ENCODE data around the gene OLFM1. TPM values are rescaled to one million over a fixed set of nuclear protein-coding genes. Genes with fewer than 3 reads are reported as not detected.

OLFM1 gene
- total RNA-seq, 2 donors from 2014 or later, result 7.6 to 9.7 TPM

- H3K27me3 ChIP-seq, result no peaks in the 10 kb centered on the region
Observed at GRCh38 chr9:135155396-135155795, 67.9 kb downstream of the OLFM1 start.

GRCh38 chr9:135156525-135157510 lies 69.3 kb downstream of the OLFM1 start:
- no peaks in the 10 kb centered on the region for H3K27me3 ChIP-seq
- no peak overlapping the region for H3K27ac ChIP-seq
- no peak overlapping the region for H3K4me3 ChIP-seq
- H3K4me1 ChIP-seq, result no peaks in the 10 kb centered on the region
- no peaks in the 10 kb centered on the region for H3K9me3 ChIP-seq
- no peak for DNase-seq (ENCODE audit: low spot score)
- TF ChIP-seq CTCF (IDR thresholded peaks at IDR 0.05), result no peak
- no peaks in the 10 kb centered on the region for H3K36me3 ChIP-seq

More at GRCh38 chr9:135155396-135155795, 67.9 kb downstream of the OLFM1 start:
- no peak overlapping the region for H3K4me3 ChIP-seq
- no peaks in the 10 kb centered on the region for H3K4me1 ChIP-seq
- DNase-seq (ENCODE audit: low spot score), result no peak
- H3K36me3 ChIP-seq, result no peaks in the 10 kb centered on the region
- TF ChIP-seq CTCF (IDR thresholded peaks at IDR 0.05), result no peak
- H3K27ac ChIP-seq, result no peak overlapping the region
- H3K9me3 ChIP-seq, result no peaks in the 10 kb centered on the region

- DNase-seq (ENCODE audit: low spot score), result no peak
- Histone ChIP-seq H3K27me3 (no peaks in the 10 kb centered on the region), H3K9me3 (no peaks in the 10 kb centered on the region), H3K4me3 (no peak overlapping the region), H3K27ac (no peak overlapping the region), H3K4me1 (no peaks in the 10 kb centered on the region), H3K36me3 (no peaks in the 10 kb centered on the region)
- no peak for TF ChIP-seq CTCF (IDR thresholded peaks at IDR 0.05)
Observed at GRCh38 chr9:135157856-135158563, 70.5 kb downstream of the OLFM1 start.

GRCh38 chr9:135158564-135158937 lies 71.1 kb downstream of the OLFM1 start:
- DNase-seq (ENCODE audit: low spot score), result no peak
- Histone ChIP-seq H3K4me1 (no peaks in the 10 kb centered on the region), H3K4me3 (no peak overlapping the region), H3K36me3 (no peaks in the 10 kb centered on the region), H3K27me3 (no peaks in the 10 kb centered on the region), H3K9me3 (no peaks in the 10 kb centered on the region), H3K27ac (no peak overlapping the region)
- no peak for TF ChIP-seq CTCF (IDR thresholded peaks at IDR 0.05)

- no peaks in the 10 kb centered on the region for H3K9me3 ChIP-seq
- no peak overlapping the region for H3K27ac ChIP-seq
- H3K4me3 ChIP-seq, result no peak overlapping the region
- no peaks in the 10 kb centered on the region for H3K36me3 ChIP-seq
- H3K4me1 ChIP-seq, result no peaks in the 10 kb centered on the region
- TF ChIP-seq CTCF (IDR thresholded peaks at IDR 0.05), result no peak
- DNase-seq (ENCODE audit: low spot score), result no peak
- no peaks in the 10 kb centered on the region for H3K27me3 ChIP-seq
Observed at GRCh38 chr9:135159801-135160200, 72.3 kb downstream of the OLFM1 start.

Data from right atrium auricular region (tissue), 2 donors.